Duodenal mucosa (tissue), 2 donors: ENCODE results near the gene TSC1.

Experiments used
- H3K27ac ChIP-seq: one replicate; pipeline ENCODE4 v1.7.0; 2013; ENCODE audit warnings: low read depth, low read length
- H3K27me3 ChIP-seq, 2 donors: one replicate each; pipeline ENCODE4 v1.7.0; 2013; ENCODE audit warnings: low read length in 2 of 2, control low read depth in 1 of 2; ENCODE audit not compliant: insufficient read depth in 2 of 2, control insufficient read depth in 1 of 2
- H3K36me3 ChIP-seq, 2 donors: one replicate each; pipeline ENCODE4 v1.7.0; 2013; ENCODE audit warnings: low read length in 2 of 2, control low read depth in 1 of 2; ENCODE audit not compliant: insufficient read depth in 2 of 2, control insufficient read depth in 1 of 2
- H3K4me1 ChIP-seq, 2 donors: one replicate each; pipeline ENCODE4 v1.7.0; 2013; ENCODE audit warnings: low read length in 2 of 2, control low read depth in 1 of 2; ENCODE audit not compliant: insufficient read depth in 2 of 2, control insufficient read depth in 1 of 2
- H3K4me3 ChIP-seq, 2 donors: one replicate each; pipeline ENCODE4 v1.7.0; 2013; ENCODE audit warnings: low read length in 2 of 2, low read depth in 1 of 2
- H3K9ac ChIP-seq, 2 donors: one replicate each; pipeline ENCODE4 v1.7.0; 2013; ENCODE audit warnings: low read length in 2 of 2, low read depth in 1 of 2
- H3K9me3 ChIP-seq, 2 donors: one replicate each; pipeline ENCODE4 v1.7.0; 2013; ENCODE audit warnings: low read length in 2 of 2, control low read depth in 1 of 2; ENCODE audit not compliant: control insufficient read depth in 1 of 2

TSC1 gene

DNA sequence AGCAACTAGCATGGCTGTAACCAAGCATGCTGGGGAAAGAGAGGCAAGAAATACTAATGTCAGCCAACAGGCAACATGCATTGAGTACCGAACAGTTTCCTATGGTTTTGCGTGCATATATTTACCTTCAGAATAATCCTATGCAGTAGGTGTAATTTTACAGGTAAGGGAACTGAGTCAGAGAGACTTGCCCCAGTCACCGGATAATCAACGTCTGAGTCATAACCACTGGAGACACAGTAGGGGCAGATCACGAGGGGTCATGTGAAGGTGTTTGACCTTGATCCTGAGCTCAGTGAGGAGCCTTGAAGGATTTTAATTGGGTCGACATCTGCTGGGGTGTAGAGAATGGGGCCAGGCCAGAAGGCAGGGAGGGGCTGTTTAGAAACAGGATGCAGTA lies 13.4 kb upstream of the TSC1 start:
- Histone ChIP-seq H3K27me3 (no peaks in the 10 kb centered on the region), H3K9me3 (peaks cover 0 to 5% of the 10 kb centered on the region in 2 donors), H3K4me3 (no peak overlapping the region), H3K4me1 (no peaks in the 10 kb centered on the region), H3K9ac (no peak overlapping the region), H3K27ac (no peak overlapping the region), H3K36me3 (no peaks in the 10 kb centered on the region)

DNA sequence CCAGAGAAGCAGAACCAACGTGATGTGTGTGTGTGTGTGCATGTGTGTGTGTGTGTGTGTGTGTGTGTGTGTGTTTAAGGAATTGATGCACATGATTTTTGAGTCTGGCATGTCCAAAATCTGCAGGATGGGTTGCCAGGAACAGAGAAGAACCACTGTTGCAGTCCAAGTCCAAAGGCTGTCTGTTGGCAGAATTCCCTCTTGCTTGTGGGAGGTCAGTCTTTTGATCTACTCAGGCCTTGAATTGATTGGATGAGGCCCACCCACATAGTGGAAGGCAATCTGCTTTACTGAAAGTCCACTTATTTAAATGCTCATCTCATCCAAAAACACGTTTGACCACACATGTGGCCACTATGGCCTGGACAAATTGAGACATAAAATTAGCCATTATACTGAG lies 11.4 kb upstream of the TSC1 start:
- no peak overlapping the region for H3K9ac ChIP-seq
- H3K27me3 ChIP-seq = no peaks in the 10 kb centered on the region
- no peaks in the 10 kb centered on the region for H3K4me1 ChIP-seq
- peaks cover 0 to 5% of the 10 kb centered on the region in 2 donors for H3K9me3 ChIP-seq
- H3K27ac ChIP-seq = no peak overlapping the region
- H3K36me3 ChIP-seq = no peaks in the 10 kb centered on the region
- H3K4me3 ChIP-seq = no peak overlapping the region

- H3K27me3 ChIP-seq = no peaks in the 10 kb centered on the region
- H3K9me3 ChIP-seq = peaks cover 0 to 5% of the 10 kb centered on the region in 2 donors
- H3K4me3 ChIP-seq = no peak overlapping the region
- H3K36me3 ChIP-seq = no peaks in the 10 kb centered on the region
- H3K4me1 ChIP-seq = no peaks in the 10 kb centered on the region
- no peak overlapping the region for H3K9ac ChIP-seq
- H3K27ac ChIP-seq = no peak overlapping the region
These were observed 10.7 kb upstream of the TSC1 start for GRCh38 chr9:132955123-132955522.

DNA sequence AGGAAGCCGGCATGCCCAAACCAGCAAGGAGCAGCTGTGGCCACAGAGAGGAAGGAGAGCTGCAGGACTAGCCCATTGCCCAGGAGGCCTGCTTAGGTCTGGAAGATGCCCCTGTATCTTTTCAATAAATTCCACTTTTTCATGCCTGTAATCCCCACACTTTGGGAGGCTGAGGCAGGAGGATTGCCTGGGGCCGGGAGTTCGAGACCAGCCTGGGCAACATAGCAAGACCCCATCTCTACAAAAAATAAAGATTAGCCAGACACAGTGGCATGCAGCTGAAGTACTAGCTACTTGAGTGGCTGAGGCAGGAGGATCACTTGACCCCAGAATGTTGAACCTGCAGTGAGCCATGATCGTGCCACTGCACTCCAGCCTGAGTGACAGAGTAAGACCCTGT lies 5.3 kb upstream of the TSC1 start:
- Histone ChIP-seq H3K9me3 (no peaks in the 10 kb centered on the region), H3K27me3 (no peaks in the 10 kb centered on the region), H3K4me1 (no peaks in the 10 kb centered on the region), H3K27ac (no peak overlapping the region), H3K9ac (no peak overlapping the region), H3K4me3 (no peak overlapping the region), H3K36me3 (no peaks in the 10 kb centered on the region)

DNA sequence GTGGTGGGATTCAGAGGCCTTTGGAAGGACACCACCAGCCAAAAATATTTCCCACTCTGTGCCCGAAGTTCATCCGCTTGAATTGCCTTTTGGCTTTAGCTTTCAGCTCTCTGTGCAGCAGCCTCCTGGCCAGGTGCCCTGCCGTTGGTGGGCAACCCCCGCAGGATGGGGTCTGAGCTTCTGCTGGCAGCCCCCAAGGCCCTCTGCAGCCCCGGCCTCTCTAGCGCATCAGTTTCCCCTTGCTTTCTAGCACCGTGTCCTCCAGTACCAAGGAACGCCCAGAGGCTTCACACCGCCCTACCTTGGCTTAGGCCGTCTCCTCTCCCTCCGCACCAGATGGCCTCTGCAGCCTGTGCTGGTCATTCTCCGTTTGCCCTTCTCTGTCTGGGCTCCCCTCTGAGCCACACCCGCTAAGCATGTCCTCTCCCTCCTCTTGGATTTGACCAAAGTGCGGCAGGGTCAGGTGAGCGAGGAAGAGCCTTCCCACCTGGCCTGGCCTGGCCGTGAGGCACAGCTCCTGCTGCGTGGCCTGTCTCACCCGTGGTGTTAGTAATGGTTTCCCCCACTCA lies 4.2 kb upstream of the TSC1 start:
- H3K4me1 ChIP-seq = peaks cover 2 to 3% of the 10 kb centered on the region in 2 donors
- no peaks in the 10 kb centered on the region for H3K9me3 ChIP-seq
- H3K36me3 ChIP-seq = no peaks in the 10 kb centered on the region
- H3K27ac ChIP-seq = no peak overlapping the region
- H3K27me3 ChIP-seq = no peaks in the 10 kb centered on the region
- no peak overlapping the region for H3K9ac ChIP-seq
- H3K4me3 ChIP-seq = no peak overlapping the region

GRCh38 chr9:132947756-132948155 lies 3.3 kb upstream of the TSC1 start:
- H3K9ac ChIP-seq = no peak overlapping the region

DNA sequence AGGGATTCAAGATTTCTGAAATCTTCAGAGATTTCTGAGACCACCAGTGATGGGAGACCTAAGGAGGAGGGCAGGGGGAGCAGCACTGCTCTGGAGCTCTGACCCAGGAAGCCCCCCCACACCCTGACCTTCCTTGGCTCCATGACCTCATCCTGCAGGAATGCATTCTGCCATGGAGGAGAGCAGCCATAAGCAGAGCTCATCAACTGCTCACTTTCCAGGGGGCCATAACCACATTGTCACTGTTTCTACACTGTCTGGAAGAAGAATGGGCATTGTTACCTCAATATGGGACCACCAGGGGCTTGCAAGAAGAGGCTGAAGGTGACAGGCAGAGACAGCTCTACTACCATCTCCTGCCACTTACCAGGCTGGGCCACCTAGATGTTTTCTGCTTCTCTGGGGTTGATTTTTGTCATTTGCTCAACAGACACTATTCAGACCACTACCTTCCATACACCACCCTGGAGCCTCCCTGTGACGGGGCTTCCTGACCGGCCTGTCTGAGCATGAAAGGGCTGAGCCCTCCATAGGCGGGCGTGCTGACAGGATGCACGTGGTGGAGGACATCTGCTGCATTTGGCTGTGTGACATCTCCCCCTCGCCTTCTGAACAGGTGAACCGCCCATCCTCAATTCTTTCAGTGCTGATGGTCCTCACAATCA lies 2.3 kb upstream of the TSC1 start:
- H3K9me3 ChIP-seq = no peaks in the 10 kb centered on the region
- no peak overlapping the region for H3K9ac ChIP-seq
- peaks cover 16 to 18% of the 10 kb centered on the region in 2 donors for H3K4me1 ChIP-seq
- no peaks in the 10 kb centered on the region for H3K27me3 ChIP-seq
- no peak overlapping the region for H3K4me3 ChIP-seq
- no peak overlapping the region for H3K27ac ChIP-seq
- H3K36me3 ChIP-seq = no peaks in the 10 kb centered on the region

More at GRCh38 chr9:132947756-132948155, 3.3 kb upstream of the TSC1 start:
- Histone ChIP-seq H3K4me1 (peaks cover 11 to 12% of the 10 kb centered on the region in 2 donors), H3K27ac (no peak overlapping the region), H3K4me3 (no peak overlapping the region), H3K9me3 (no peaks in the 10 kb centered on the region), H3K27me3 (no peaks in the 10 kb centered on the region), H3K36me3 (no peaks in the 10 kb centered on the region)

DNA sequence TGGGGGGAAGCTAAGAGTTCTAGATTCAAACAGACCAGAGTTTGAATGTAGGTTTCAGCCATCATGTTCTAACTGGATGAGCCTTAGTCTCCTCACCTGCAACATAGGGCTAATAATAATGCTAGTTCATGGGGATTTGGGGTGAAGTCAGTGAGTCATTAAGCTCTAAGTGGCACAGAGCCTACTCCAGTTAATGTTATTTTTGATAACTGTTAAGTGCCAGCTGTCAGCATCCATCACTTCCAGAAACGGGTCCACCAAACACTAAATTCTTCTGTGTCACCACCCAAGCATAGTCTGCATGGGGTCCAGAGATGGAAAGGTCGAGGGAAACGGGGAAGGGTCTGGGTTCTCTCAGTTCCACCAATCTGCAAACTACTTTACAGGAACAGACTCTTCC lies 1.8 kb upstream of the TSC1 start:
- Histone ChIP-seq H3K4me1 (peaks cover 16 to 18% of the 10 kb centered on the region in 2 donors), H3K36me3 (no peaks in the 10 kb centered on the region), H3K27ac (no peak overlapping the region), H3K9me3 (no peaks in the 10 kb centered on the region), H3K27me3 (no peaks in the 10 kb centered on the region), H3K9ac (no peak overlapping the region), H3K4me3 (no peak overlapping the region)

DNA sequence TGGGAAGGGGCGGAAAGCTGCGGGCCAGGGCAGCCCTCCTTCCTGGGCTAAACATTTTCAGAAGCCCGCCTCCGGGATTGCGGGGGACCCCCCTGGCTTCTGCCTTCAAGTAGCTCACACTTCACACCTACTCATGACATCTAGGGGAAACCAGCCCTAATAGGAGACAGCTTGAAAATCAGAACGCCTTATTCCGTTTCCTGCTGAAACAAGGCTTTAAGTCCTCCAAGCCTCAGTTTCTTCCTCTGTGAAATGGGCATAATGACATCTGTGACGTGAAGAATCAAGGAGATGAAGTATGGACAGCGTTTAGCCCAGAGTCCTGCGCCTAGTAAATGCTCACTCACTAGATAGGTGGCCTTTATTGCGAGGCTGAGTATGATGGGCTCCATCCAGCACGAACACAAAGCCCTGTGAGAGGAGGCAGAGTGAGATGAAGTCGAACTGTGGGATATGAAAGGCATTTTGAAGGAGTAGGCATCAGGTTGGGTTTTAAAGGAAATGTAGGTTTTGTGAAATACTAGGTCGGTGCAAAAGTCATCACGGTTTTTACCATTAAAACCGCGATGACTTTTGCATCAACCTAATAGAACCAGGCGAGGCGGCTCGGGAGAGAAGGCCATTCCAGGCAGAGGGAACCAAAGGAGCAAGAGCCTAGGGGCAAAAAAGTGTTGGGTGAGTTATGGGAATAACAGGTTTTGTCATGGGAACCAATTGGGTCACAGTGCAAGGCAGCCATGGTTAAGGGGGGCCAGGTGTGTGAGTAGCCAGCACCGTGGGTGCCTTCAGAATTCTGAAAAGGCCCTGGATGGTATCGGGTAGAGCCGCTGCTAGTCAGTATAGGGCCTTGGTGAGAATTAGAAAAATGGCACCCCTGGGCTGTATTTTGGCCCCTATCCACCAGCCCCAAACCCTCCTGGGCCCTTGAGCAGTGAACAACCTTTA lies 1.0 kb upstream of the TSC1 start:
- Histone ChIP-seq H3K27ac (peak overlapping the region; percentile 71), H3K27me3 (no peaks in the 10 kb centered on the region)

More for the DNA sequence above, 1.0 kb upstream of the TSC1 start:
- peaks cover 16 to 18% of the 10 kb centered on the region in 2 donors for H3K4me1 ChIP-seq
- peak overlapping the region; percentile 81 to 93 for H3K4me3 ChIP-seq
- peak overlapping the region; percentile 73 to 91 for H3K9ac ChIP-seq
- no peaks in the 10 kb centered on the region for H3K9me3 ChIP-seq
- H3K36me3 ChIP-seq = no peaks in the 10 kb centered on the region
